Liver (tissue), 9 donors: Measurements from ENCODE around the gene FGF11. TPM values are rescaled to one million over a fixed set of nuclear protein-coding genes. Genes with fewer than 3 reads are reported as not detected.
"Not testable (repeated sequence)": the region's sequence is repeated elsewhere in the genome, so short reads cannot be mapped to it uniquely, and the experiment has no call there.

Experiments used
- DNase-seq: peaks from one replicate; pipeline ENCODE4 v3.0.0-alpha.2; 2017; ENCODE audit warnings: low spot score
- H3K27ac ChIP-seq, 2 donors: one replicate each; pipeline ENCODE4 v1.7.0; 2013; ENCODE audit warnings: inconsistent platforms in 2 of 2, low read length in 2 of 2, control low read depth in 1 of 2, low read depth in 1 of 2, mild to moderate bottlenecking in 1 of 2
- H3K27me3 ChIP-seq, 4 donors: one replicate each; pipeline versions ENCODE4 v1.6.1 to v1.7.0; 2013; ENCODE audit warnings: low read length in 3 of 4, inconsistent platforms in 1 of 4, mild to moderate bottlenecking in 1 of 4, moderate library complexity in 1 of 4; ENCODE audit not compliant: control insufficient read depth in 4 of 4, insufficient read depth in 4 of 4
- H3K36me3 ChIP-seq, 4 donors: one replicate each; pipeline versions ENCODE4 v1.6.1 to v1.7.0; 2013; ENCODE audit warnings: low read length in 3 of 4, mild to moderate bottlenecking in 3 of 4, low read depth in 1 of 4, moderate library complexity in 1 of 4; ENCODE audit not compliant: control insufficient read depth in 4 of 4, insufficient read depth in 3 of 4
- H3K4me1 ChIP-seq, 4 donors: one replicate each; pipeline versions ENCODE4 v1.6.1 to v1.7.0; 2013; ENCODE audit warnings: low read length in 3 of 4, mild to moderate bottlenecking in 3 of 4, moderate library complexity in 1 of 4; ENCODE audit not compliant: control insufficient read depth in 4 of 4, insufficient read depth in 4 of 4
- H3K4me3 ChIP-seq, 3 donors: one replicate each; pipeline versions ENCODE4 v1.6.1 to v1.7.0; 2013; ENCODE audit warnings: low read length in 3 of 3, control low read depth in 1 of 3, low read depth in 1 of 3, mild to moderate bottlenecking in 1 of 3
- H3K9ac ChIP-seq, 2 donors: one replicate each; pipeline ENCODE4 v1.7.0; 2013; ENCODE audit warnings: low read length in 2 of 2, mild to moderate bottlenecking in 2 of 2, moderate library complexity in 2 of 2, control low read depth in 1 of 2, low read depth in 1 of 2
- H3K9me3 ChIP-seq, 4 donors: one replicate each; pipeline versions ENCODE4 v1.6.1 to v1.7.0; 2013; ENCODE audit warnings: low read length in 3 of 4; ENCODE audit not compliant: control insufficient read depth in 4 of 4
- CTCF ChIP-seq: fragments of 150-350 bp; IDR thresholded peaks from 2 replicates; pipeline ENCODE4 v1.5.1; 2017; ENCODE audit warnings: improper control_type of control experiment, low read depth, low read length; ENCODE audit not compliant: missing input control
- EGR1 ChIP-seq, 2 donors: IDR thresholded peaks; 2 replicates each; pipeline ENCODE4 v1.6.1; 2016 to 2018; ENCODE audit warnings: antibody characterized with exemption in 2 of 2, low read depth in 2 of 2
- GABPA ChIP-seq, 2 donors: IDR thresholded peaks in 1 of 2; conservative IDR thresholded peaks in 1 of 2; 2 replicates each; pipeline ENCODE4 v1.6.1; 2016; ENCODE audit warnings: antibody characterized with exemption in 2 of 2, mild to moderate bottlenecking in 1 of 2, moderate library complexity in 1 of 2
- HNF4A ChIP-seq, 2 donors: conservative IDR thresholded peaks; 2 replicates each; pipeline ENCODE4 v1.6.1; 2016; ENCODE audit warnings: antibody characterized with exemption in 2 of 2, mild to moderate bottlenecking in 2 of 2
- HNF4G ChIP-seq: IDR thresholded peaks from 2 replicates; pipeline ENCODE4 v1.6.1; 2016; ENCODE audit warnings: antibody characterized with exemption
- RXRA ChIP-seq, 2 donors: IDR thresholded peaks; 2 replicates each; pipeline ENCODE4 v1.6.1; 2017 to 2018; ENCODE audit warnings: antibody characterized with exemption in 2 of 2, mild to moderate bottlenecking in 1 of 2
- SP1 ChIP-seq: IDR thresholded peaks from 2 replicates; pipeline ENCODE4 v1.6.1; 2018; ENCODE audit warnings: antibody characterized with exemption, mild to moderate bottlenecking
- TAF1 ChIP-seq: conservative IDR thresholded peaks from 2 replicates; pipeline ENCODE4 v1.6.1; 2016; ENCODE audit warnings: antibody characterized with exemption, mild to moderate bottlenecking
- ZBTB33 ChIP-seq: IDR thresholded peaks from 2 replicates; pipeline ENCODE4 v1.6.1; 2016; ENCODE audit warnings: antibody characterized with exemption
- WGBS: extraction: QIAGEN DNeasy Blood & Tissue Kit; methylation state at CpG from one replicate; pipeline ENCODE4 v1.1.7; 2013; 5-methylcytosine and 5-hydroxymethylcytosine counted together
- polyA plus RNA-seq, 2 donors: library from polyadenylated mRNA; stranded (reverse) in 1 of 2; unstranded in 1 of 2; fragments of 200-250 nt in 1 of 2; fragments of >200 nt in 1 of 2; fragmentation: Nextera tagmentation in 1 of 2; extraction: Ambion mirVana in 1 of 2; gene quantifications; one replicate each; pipeline versions ENCODE4 v1.2.1 to v1.2.3, GENCODE V29; 2013 to 2015
- total RNA-seq, 2 donors: library from RNA; depleted of rRNA; stranded (reverse); fragments of >200 nt; gene quantifications; one replicate each; pipeline ENCODE4 v1.2.3, GENCODE V29; 2014
- TF ChIP-seq, protein P1 (sequence below): IDR thresholded peaks from 2 replicates; pipeline ENCODE4 v1.6.1; 2016; ENCODE audit warnings: antibody characterized with exemption
- TF ChIP-seq, protein P2 (sequence below): IDR thresholded peaks from 2 replicates; pipeline ENCODE4 v1.6.1; 2016; ENCODE audit warnings: antibody characterized with exemption
- donor health status: healthy.
- donor health status: healthy.
- donor health status: healthy.
- donor health status: healthy.
- donor health status: healthy.

Gene FGF11
- total and polyA plus RNA-seq, 4 donors, result 0.17 to 0.25 (median 0.20) TPM

- not testable (repeated sequence) for H3K27me3 ChIP-seq, H3K9me3 ChIP-seq, H3K36me3 ChIP-seq, H3K4me3 ChIP-seq, H3K9ac ChIP-seq, DNase-seq
- TF ChIP-seq HNF4A (conservative IDR thresholded peaks at IDR 0.05) (peak in 1 of 2 donors; percentile 25), SP1 (peak; percentile 44), RXRA (IDR thresholded peaks at IDR 0.05) (peak; percentile 52 to 80)
- WGBS, result 47% methylated on average over 8 of the region's 8 CpGs
- peak overlapping the region in 1 of 2 donors; percentile 11 for H3K27ac ChIP-seq
- H3K4me1 ChIP-seq, result peaks cover 14 to 54% (median 35%) of the 10 kb centered on the region in 4 donors
Measured at GRCh38 chr17:7474767-7475166, 35.5 kb downstream of the FGF11 start.

DNA sequence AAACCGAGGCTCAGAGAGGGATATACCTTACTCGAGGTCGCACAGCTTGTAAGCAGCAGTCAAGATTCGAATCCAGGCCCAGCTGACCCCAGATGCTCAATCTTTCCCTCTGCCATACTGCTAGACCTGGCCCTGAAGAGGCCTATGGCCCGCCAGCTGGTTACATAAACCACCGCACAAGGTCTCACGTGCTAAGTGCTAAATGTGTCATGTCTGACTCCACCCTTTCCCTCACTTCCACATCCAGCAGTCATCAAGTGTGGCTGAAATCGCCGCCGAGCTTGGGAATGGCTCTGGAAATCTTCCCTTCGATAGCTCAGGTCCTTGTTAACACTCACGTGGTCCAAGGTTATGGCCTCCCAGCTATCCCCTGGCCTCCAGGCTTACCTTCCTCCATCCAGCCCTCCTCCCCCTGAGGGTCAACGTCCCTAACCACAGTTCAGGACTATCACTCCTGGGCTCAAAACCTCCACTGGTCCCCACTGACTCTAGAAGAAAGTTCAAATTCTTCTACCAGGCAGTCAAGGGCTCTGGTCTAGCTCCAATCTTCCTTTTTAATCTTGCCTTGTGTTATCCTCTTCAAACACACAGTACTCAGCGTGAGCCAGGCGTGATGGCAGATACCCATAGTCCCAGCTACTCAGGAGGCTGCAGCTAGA is 36.6 kb downstream of the FGF11 start:
- 74% methylated on average over 15 of the region's 15 CpGs for WGBS
- Histone ChIP-seq H3K4me1 (peaks cover 13 to 53% (median 38%) of the 10 kb centered on the region in 4 donors), H3K9ac (no peak overlapping the region)

More for the DNA sequence above, 36.6 kb downstream of the FGF11 start:
- Histone ChIP-seq H3K4me3 (no peak overlapping the region), H3K9me3 (no peaks in the 10 kb centered on the region), H3K27ac (peak overlapping the region in 1 of 2 donors; percentile 14), H3K36me3 (no peaks in the 10 kb centered on the region), H3K27me3 (no peaks in the 10 kb centered on the region)
- TF ChIP-seq HNF4A (conservative IDR thresholded peaks at IDR 0.05), result no peak
- TF ChIP-seq HNF4G, result no peak
- TF ChIP-seq, protein P1, sequence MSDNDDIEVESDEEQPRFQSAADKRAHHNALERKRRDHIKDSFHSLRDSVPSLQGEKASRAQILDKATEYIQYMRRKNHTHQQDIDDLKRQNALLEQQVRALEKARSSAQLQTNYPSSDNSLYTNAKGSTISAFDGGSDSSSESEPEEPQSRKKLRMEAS, result no peak
- TF ChIP-seq EGR1 (IDR thresholded peaks at IDR 0.05; ENCODE audit: low read depth in 2 of 2), result no peak
- no peak for TF ChIP-seq GABPA (IDR thresholded peaks at IDR 0.05 in 1 of 2, conservative IDR thresholded peaks at IDR 0.05 in 1 of 2)
- TF ChIP-seq, protein P2, sequence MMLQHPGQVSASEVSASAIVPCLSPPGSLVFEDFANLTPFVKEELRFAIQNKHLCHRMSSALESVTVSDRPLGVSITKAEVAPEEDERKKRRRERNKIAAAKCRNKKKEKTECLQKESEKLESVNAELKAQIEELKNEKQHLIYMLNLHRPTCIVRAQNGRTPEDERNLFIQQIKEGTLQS, result no peak
- no peak for TF ChIP-seq TAF1
- TF ChIP-seq ZBTB33, result no peak
- TF ChIP-seq CTCF, result no peak
- peak; percentile 57 for DNase-seq
